SK-N-SH (cell line): ENCODE results near the gene IGDCC3. TPM values are rescaled to one million over a fixed set of nuclear protein-coding genes. Genes with fewer than 3 reads are reported as not detected.

Source experiments
- CTCF ChIA-PET: fragments of 300-600, 350-600 bp; formaldehyde crosslinking; extraction: SDS; loops from one replicate; lab custom pipeline; 2021; lab: Yijun Ruan, JAX
- POLR2A ChIA-PET: fragments of 350-600 bp; sonication (Branson Sonifier 250); formaldehyde crosslinking; extraction: SDS; loops from one replicate; lab custom pipeline; 2020; ENCODE audit warnings: antibody characterized with exemption, inconsistent platforms; lab: Yijun Ruan, JAX
- DNase-seq: peaks from one replicate; pipeline ENCODE4 v3.0.0; 2012
- H2AFZ ChIP-seq: fragments of 200-600 bp; sonication (generic); 2 replicates; pipeline ENCODE4 v1.8.1; 2016; ENCODE audit warnings: antibody characterized with exemption, mild to moderate bottlenecking, low read depth
- H3F3A ChIP-seq: fragments of 200-600 bp; sonication (generic); replicated peaks from 2 replicates; pipeline ENCODE3; 2016; ENCODE audit warnings: antibody characterized with exemption, mild to moderate bottlenecking; ENCODE audit not compliant: insufficient read depth
- H3K27ac ChIP-seq, 2 experiments: fragments of 200-500 bp in 1 of 2; fragments of 200-600 bp in 1 of 2; sonication (Bioruptor generic) in 1 of 2; sonication (generic), shearing (Covaris generic) in 1 of 2; 2 replicates each; pipeline versions ENCODE4 v1.5.1 to v1.6.1; 2014 to 2016; ENCODE audit warnings: low read depth in 2 of 2, inconsistent platforms in 1 of 2, low read length in 1 of 2, mild to moderate bottlenecking in 1 of 2, mixed read lengths in 1 of 2
- H3K27me3 ChIP-seq: fragments of 200-600 bp; sonication (generic), shearing (Covaris generic); 2 replicates; pipeline ENCODE4 v1.6.1; 2016; ENCODE audit warnings: mixed run types; ENCODE audit not compliant: insufficient read depth
- H3K36me3 ChIP-seq, 2 experiments: fragments of 200-500 bp in 1 of 2; fragments of 200-600 bp in 1 of 2; sonication (Bioruptor generic) in 1 of 2; sonication (generic) in 1 of 2; replicated peaks in 1 of 2; 2 replicates each; pipeline versions ENCODE3 to v1.5.1; 2014 to 2016; ENCODE audit warnings: low read length in 1 of 2, mild to moderate bottlenecking in 1 of 2; ENCODE audit not compliant: insufficient read depth in 2 of 2, control insufficient read depth in 1 of 2
- H3K4me1 ChIP-seq, 2 experiments: fragments of 200-500 bp in 1 of 2; fragments of 200-600 bp in 1 of 2; sonication (Bioruptor generic) in 1 of 2; sonication (generic), shearing (Covaris generic) in 1 of 2; 2 replicates each; pipeline versions ENCODE4 v1.5.1 to v1.6.1; 2014 to 2016; ENCODE audit warnings: low read depth in 1 of 2, low read length in 1 of 2, mixed run types in 1 of 2; ENCODE audit not compliant: insufficient read depth in 2 of 2, control insufficient read depth in 1 of 2
- H3K4me2 ChIP-seq: fragments of 200-600 bp; sonication (generic), shearing (Covaris generic); 2 replicates; pipeline ENCODE4 v1.6.1; 2017; ENCODE audit warnings: mixed run types
- H3K4me3 ChIP-seq, 2 experiments: fragments of 200-500 bp in 1 of 2; fragments of 200-600 bp in 1 of 2; sonication (Bioruptor generic) in 1 of 2; sonication (generic), shearing (Covaris generic) in 1 of 2; 2 replicates each; pipeline versions ENCODE4 v1.5.1 to v1.8.1; 2014 to 2016; ENCODE audit warnings: low read depth in 2 of 2, inconsistent platforms in 1 of 2, low read length in 1 of 2, mild to moderate bottlenecking in 1 of 2, mixed read lengths in 1 of 2, moderate library complexity in 1 of 2
- H3K79me2 ChIP-seq: fragments of 200-600 bp; sonication (generic); 2 replicates; pipeline ENCODE4 v1.8.1; 2017; ENCODE audit warnings: mild to moderate bottlenecking; ENCODE audit not compliant: insufficient read depth
- H3K9ac ChIP-seq: fragments of 200-600 bp; sonication (generic); 2 replicates; pipeline ENCODE4 v1.6.1; 2017; ENCODE audit warnings: mixed run types
- H3K9me2 ChIP-seq: fragments of 200-600 bp; sonication (generic); 2 replicates; pipeline ENCODE4 v1.6.1; 2017; ENCODE audit warnings: mixed run types
- H3K9me3 ChIP-seq: fragments of 200-600 bp; sonication (generic); 2 replicates; pipeline ENCODE4 v1.6.1; 2017; ENCODE audit warnings: mixed run types, mild to moderate bottlenecking, moderate library complexity
- H4K20me1 ChIP-seq: fragments of 200-600 bp; sonication (generic); 2 replicates; pipeline ENCODE4 v1.6.1; 2017; ENCODE audit warnings: mild to moderate bottlenecking, mixed run types; ENCODE audit not compliant: insufficient read depth
- ELF1 ChIP-seq: IDR thresholded peaks from 2 replicates; pipeline ENCODE4 v1.4.0; 2012
- FOSL2 ChIP-seq: IDR thresholded peaks from 2 replicates; pipeline ENCODE4 v1.4.0; 2012; ENCODE audit warnings: low read depth, mild to moderate bottlenecking, moderate library complexity, borderline replicate concordance
- FOXM1 ChIP-seq: IDR thresholded peaks from 2 replicates; pipeline ENCODE4 v1.4.0; 2012; ENCODE audit warnings: low read depth, mild to moderate bottlenecking
- GATA2 ChIP-seq: sonication (generic); formaldehyde crosslinking; IDR thresholded peaks from 2 replicates; pipeline ENCODE4 v1.5.0; 2020; ENCODE audit warnings: mild to moderate bottlenecking, missing genetic modification reagents
- JUND ChIP-seq: IDR thresholded peaks from 2 replicates; pipeline ENCODE4 v1.4.0; 2012
- NFIC ChIP-seq: IDR thresholded peaks from 2 replicates; pipeline ENCODE4 v1.4.0; 2012; ENCODE audit warnings: borderline replicate concordance
- POLR2AphosphoS5 ChIP-seq: IDR thresholded peaks from 2 replicates; pipeline ENCODE4 v1.6.1; 2012; ENCODE audit warnings: low read depth, low read length
- REST ChIP-seq: IDR thresholded peaks from 2 replicates; pipeline ENCODE4 v1.6.1; 2012; ENCODE audit warnings: mild to moderate bottlenecking, low read depth, low read length, moderate library complexity
- RFX5 ChIP-seq: IDR thresholded peaks from 2 replicates; pipeline ENCODE4 v1.6.1; 2012; ENCODE audit warnings: mild to moderate bottlenecking, improper control_type of control experiment, low read length
- SIN3A ChIP-seq: IDR thresholded peaks from 2 replicates; pipeline ENCODE4 v1.6.1; 2012; ENCODE audit warnings: low read depth, mild to moderate bottlenecking, low read length, moderate library complexity, borderline replicate concordance
- SMC3 ChIP-seq: IDR thresholded peaks from 2 replicates; pipeline ENCODE4 v1.6.1; 2012; ENCODE audit warnings: low read depth, low read length, improper control_type of control experiment
- USF1 ChIP-seq: IDR thresholded peaks from 2 replicates; pipeline ENCODE4 v1.4.0; 2012; ENCODE audit warnings: low read depth, borderline replicate concordance
- YY1 ChIP-seq: IDR thresholded peaks from 2 replicates; pipeline ENCODE4 v1.4.0; 2012; ENCODE audit warnings: low read depth, mild to moderate bottlenecking
- ZBTB33 ChIP-seq: IDR thresholded peaks from 2 replicates; pipeline ENCODE4 v1.4.0; 2012; ENCODE audit warnings: low read depth, borderline replicate concordance
- WGBS: methylation state at CpG from one replicate; pipeline ENCODE4 v1.1.6; 2017; ENCODE audit warnings: low lambda C conversion rate; 5-methylcytosine and 5-hydroxymethylcytosine counted together
- polyA plus RNA-seq, 3 experiments: library from polyadenylated mRNA; depleted of rRNA; stranded (reverse); fragments of >200 nt; gene quantifications; 2 replicates each; pipeline ENCODE4 v1.2.3, GENCODE V29; 2012
- TF ChIP-seq, protein P1 (sequence below): fragments of 200-600 bp; sonication (generic); IDR thresholded peaks from 2 replicates; pipeline ENCODE4 v1.6.1; 2017; ENCODE audit warnings: antibody characterized with exemption, mild to moderate bottlenecking, moderate library complexity

The IGDCC3 gene
- polyA plus RNA-seq, 1 of the 3 experiments (the other 2 are of a cell fraction): 0.43 TPM

DNA sequence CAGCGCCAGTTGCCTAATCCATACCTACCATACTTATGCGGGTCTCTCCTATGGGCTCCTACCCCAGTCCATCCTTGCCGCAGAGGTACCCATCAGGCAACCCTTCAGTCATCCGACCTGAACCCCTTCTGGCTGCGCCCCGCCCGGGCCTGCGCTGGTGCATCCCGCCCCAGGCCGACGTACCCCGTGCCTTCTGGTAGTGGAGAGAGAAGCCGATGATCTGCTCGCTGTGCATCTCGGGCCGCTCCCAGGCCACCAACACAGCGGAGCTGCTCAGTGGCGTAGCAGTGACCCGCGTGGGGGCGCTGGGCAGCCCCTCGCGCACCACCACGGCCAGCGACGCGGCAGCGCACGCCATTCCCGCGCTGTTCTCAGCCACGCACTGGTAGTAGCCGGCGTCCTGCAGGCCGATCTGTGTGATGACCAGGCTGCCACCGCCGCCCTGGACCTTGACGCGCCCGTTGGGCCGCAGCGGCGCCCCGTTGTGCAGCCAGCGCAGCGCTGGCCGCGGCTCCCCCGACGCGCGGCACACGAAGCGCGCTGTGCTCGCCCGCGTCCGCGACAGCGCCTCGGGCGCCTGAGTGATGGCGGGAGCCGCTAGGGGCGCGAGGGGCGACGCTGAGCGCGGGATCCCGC is 17.9 kb upstream of the IGDCC3 start:
- no peak for TF ChIP-seq SMC3
- TF ChIP-seq, protein P1, sequence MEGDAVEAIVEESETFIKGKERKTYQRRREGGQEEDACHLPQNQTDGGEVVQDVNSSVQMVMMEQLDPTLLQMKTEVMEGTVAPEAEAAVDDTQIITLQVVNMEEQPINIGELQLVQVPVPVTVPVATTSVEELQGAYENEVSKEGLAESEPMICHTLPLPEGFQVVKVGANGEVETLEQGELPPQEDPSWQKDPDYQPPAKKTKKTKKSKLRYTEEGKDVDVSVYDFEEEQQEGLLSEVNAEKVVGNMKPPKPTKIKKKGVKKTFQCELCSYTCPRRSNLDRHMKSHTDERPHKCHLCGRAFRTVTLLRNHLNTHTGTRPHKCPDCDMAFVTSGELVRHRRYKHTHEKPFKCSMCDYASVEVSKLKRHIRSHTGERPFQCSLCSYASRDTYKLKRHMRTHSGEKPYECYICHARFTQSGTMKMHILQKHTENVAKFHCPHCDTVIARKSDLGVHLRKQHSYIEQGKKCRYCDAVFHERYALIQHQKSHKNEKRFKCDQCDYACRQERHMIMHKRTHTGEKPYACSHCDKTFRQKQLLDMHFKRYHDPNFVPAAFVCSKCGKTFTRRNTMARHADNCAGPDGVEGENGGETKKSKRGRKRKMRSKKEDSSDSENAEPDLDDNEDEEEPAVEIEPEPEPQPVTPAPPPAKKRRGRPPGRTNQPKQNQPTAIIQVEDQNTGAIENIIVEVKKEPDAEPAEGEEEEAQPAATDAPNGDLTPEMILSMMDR: peak; percentile 9; the same call in 1 of the 2 replicates
- ChIA-PET CTCF (interaction anchor here (0.7 to 37.1 kb wide), 6 partner anchors 8 to 73 kb away, joined by 3 to 969 read pairs (median 7); no protein-coding TSS in a partner anchor), POLR2A (no interaction called here)
- peaks cover 29% of the 10 kb centered on the region for H3K27me3 ChIP-seq
- DNase-seq: peak; percentile 80
- H3F3A ChIP-seq: no peaks in the 10 kb centered on the region
- H3K36me3 ChIP-seq: no peaks in the 10 kb centered on the region
- peak overlapping the region in 1 of 2 experiments; percentile 31; a peak in 2 of 4 replicates for H3K4me3 ChIP-seq
- H3K9me3 ChIP-seq: no peaks in the 10 kb centered on the region
- peak overlapping the region; percentile 41; the same call in 1 of the 2 replicates for H3K4me2 ChIP-seq
- H3K79me2 ChIP-seq: no peaks in the 10 kb centered on the region
- 48% methylated on average over 18 of the region's 72 CpGs for whole genome bisulfite sequencing
- no peaks in the 10 kb centered on the region for H4K20me1 ChIP-seq
- no peak overlapping the region for H2AFZ ChIP-seq
- H3K27ac ChIP-seq: no peak overlapping the region
- peaks cover 0 to 6% of the 10 kb centered on the region in 2 experiments; a peak in 1 of 4 replicates for H3K4me1 ChIP-seq
- H3K9me2 ChIP-seq: no peaks in the 10 kb centered on the region
- no peak overlapping the region for H3K9ac ChIP-seq

DNA sequence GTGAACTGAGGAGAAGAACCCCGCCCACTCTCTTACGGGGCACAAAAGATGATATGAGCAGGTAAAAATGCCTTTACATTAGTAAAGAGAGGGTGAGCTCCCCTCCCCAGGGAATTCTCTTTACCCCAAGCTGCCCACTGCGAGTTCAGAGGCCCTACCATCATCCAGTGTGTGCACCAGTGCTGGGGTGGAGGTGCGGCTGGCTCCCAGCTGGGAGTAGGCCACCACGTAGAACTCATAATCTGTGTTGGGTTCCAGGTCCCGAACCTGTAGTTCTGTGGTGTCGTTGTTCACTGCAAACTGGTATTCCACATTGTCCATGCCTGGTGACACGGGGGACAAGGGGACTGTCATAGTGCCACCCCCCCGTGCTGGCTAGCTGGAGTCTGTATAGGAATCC is 17.1 kb upstream of the IGDCC3 start:
- H3K9me3 ChIP-seq: no peaks in the 10 kb centered on the region
- H4K20me1 ChIP-seq: no peaks in the 10 kb centered on the region
- no peak overlapping the region for H2AFZ ChIP-seq
- peaks cover 29% of the 10 kb centered on the region for H3K27me3 ChIP-seq
- DNase-seq: no peak
- no peaks in the 10 kb centered on the region for H3F3A ChIP-seq
- no peaks in the 10 kb centered on the region for H3K79me2 ChIP-seq
- WGBS: 72% methylated on average over 8 of the region's 9 CpGs
- ChIA-PET CTCF (interaction anchor here (0.7 to 37.1 kb wide), 7 partner anchors 9 to 72 kb away, joined by 3 to 969 read pairs (median 6); no protein-coding TSS in a partner anchor), POLR2A (no interaction called here)
- no peak overlapping the region for H3K9ac ChIP-seq
- H3K9me2 ChIP-seq: no peaks in the 10 kb centered on the region
- no peak overlapping the region for H3K4me3 ChIP-seq
- no peaks in the 10 kb centered on the region for H3K36me3 ChIP-seq
- H3K27ac ChIP-seq: no peak overlapping the region
- peaks cover 0 to 6% of the 10 kb centered on the region in 2 experiments; a peak in 1 of 4 replicates for H3K4me1 ChIP-seq
- no peak overlapping the region for H3K4me2 ChIP-seq
- TF ChIP-seq USF1 (no peak), POLR2AphosphoS5 (no peak), ELF1 (no peak), YY1 (no peak), ZBTB33 (no peak), JUND (no peak), NFIC (no peak), REST (no peak), FOSL2 (no peak), FOXM1 (no peak), SIN3A (no peak), RFX5 (no peak), GATA2 (CRISPR knock-in tag) (no peak)
- TF ChIP-seq, protein P1: no peak
